Subcutaneous abdominal adipose tissue (tissue), 5 donors: ENCODE results near the gene MRM2.

Experiments
- H3K27ac ChIP-seq: one replicate; pipeline ENCODE4 v1.7.0; 2013; ENCODE audit warnings: low read depth, mild to moderate bottlenecking, inconsistent platforms, low read length, moderate library complexity
- H3K27me3 ChIP-seq, 5 donors: one replicate each; pipeline ENCODE4 v1.7.0; 2013; ENCODE audit warnings: low read length in 5 of 5, inconsistent platforms in 1 of 5; ENCODE audit not compliant: control insufficient read depth in 5 of 5, insufficient read depth in 4 of 5
- H3K36me3 ChIP-seq, 5 donors: one replicate each; pipeline ENCODE4 v1.7.0; 2013; ENCODE audit warnings: low read length in 5 of 5; ENCODE audit not compliant: control insufficient read depth in 5 of 5, insufficient read depth in 5 of 5
- H3K4me1 ChIP-seq, 5 donors: one replicate each; pipeline ENCODE4 v1.7.0; 2013; ENCODE audit warnings: low read length in 5 of 5, mild to moderate bottlenecking in 3 of 5, moderate library complexity in 1 of 5; ENCODE audit not compliant: control insufficient read depth in 5 of 5, insufficient read depth in 5 of 5
- H3K4me3 ChIP-seq, 5 donors: one replicate each; pipeline ENCODE4 v1.7.0; 2013; ENCODE audit warnings: low read length in 5 of 5, low read depth in 1 of 5
- H3K9ac ChIP-seq, 5 donors: one replicate each; pipeline ENCODE4 v1.7.0; 2013; ENCODE audit warnings: low read length in 5 of 5, mild to moderate bottlenecking in 4 of 5, moderate library complexity in 3 of 5
- H3K9me3 ChIP-seq, 5 donors: one replicate each; pipeline ENCODE4 v1.7.0; 2013; ENCODE audit warnings: low read length in 5 of 5; ENCODE audit not compliant: control insufficient read depth in 5 of 5
- donor health status: healthy.
- donor health status: healthy.
- donor health status: healthy.
- donor health status: healthy.
- donor health status: healthy.

Gene MRM2

GRCh38 chr7:2280424-2280823 is 38.4 kb upstream of the MRM2 start:
- Histone ChIP-seq H3K9ac (no peak overlapping the region), H3K9me3 (no peaks in the 10 kb centered on the region), H3K27ac (no peak overlapping the region), H3K4me1 (peaks cover 0 to 10% (median 7%) of the 10 kb centered on the region in 5 donors), H3K27me3 (no peaks in the 10 kb centered on the region), H3K4me3 (no peak overlapping the region), H3K36me3 (peaks cover 0 to 20% (median 11%) of the 10 kb centered on the region in 5 donors)

DNA sequence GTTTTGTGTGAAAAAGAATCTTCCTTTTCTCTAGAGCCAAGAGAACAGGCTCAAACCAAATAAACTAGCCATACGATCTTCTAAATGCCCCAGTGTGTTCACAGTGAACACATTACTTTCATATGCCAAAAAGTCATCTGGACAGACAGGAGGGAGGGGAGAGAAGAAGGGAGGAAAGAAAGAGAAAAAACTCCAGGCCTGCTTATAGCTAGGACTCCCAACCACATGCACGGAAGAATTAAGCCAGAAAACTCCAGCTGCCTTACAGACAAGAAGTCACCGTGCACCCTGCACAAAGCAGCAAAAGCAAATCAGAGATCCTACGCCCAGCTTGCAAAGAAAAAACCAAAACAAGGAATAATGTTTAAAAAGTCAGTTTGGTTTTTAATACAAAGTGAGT is 37.9 kb upstream of the MRM2 start:
- H3K4me1 ChIP-seq: peaks cover 0 to 10% (median 7%) of the 10 kb centered on the region in 5 donors
- H3K27ac ChIP-seq: no peak overlapping the region
- H3K9ac ChIP-seq: no peak overlapping the region
- H3K9me3 ChIP-seq: no peaks in the 10 kb centered on the region
- no peak overlapping the region for H3K4me3 ChIP-seq
- H3K27me3 ChIP-seq: no peaks in the 10 kb centered on the region
- H3K36me3 ChIP-seq: peaks cover 0 to 25% (median 13%) of the 10 kb centered on the region in 5 donors

DNA sequence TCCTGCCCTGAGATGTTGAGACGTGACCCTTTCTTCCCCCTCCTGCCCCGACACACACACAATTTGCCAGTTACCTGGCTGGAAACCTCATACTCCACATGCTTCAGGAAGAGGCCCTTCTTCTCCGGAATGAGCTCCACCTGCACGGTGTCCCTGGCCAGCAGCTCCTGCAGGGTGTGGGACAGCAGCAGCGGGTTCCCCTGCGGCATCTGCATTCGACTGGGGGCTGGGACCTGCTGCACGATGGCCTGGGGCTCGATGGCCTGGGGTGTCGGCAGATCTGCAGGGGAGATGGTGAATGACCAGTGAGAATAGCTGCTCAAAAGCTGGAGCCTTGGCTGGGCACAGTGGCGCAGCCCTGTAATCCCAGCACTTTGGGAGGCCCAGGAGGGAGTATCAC is 36.0 kb upstream of the MRM2 start:
- no peaks in the 10 kb centered on the region for H3K9me3 ChIP-seq
- peaks cover 0 to 10% (median 7%) of the 10 kb centered on the region in 5 donors for H3K4me1 ChIP-seq
- H3K4me3 ChIP-seq: no peak overlapping the region
- H3K27me3 ChIP-seq: no peaks in the 10 kb centered on the region
- H3K27ac ChIP-seq: no peak overlapping the region
- no peak overlapping the region for H3K9ac ChIP-seq
- peaks cover 0 to 37% (median 24%) of the 10 kb centered on the region in 5 donors for H3K36me3 ChIP-seq

DNA sequence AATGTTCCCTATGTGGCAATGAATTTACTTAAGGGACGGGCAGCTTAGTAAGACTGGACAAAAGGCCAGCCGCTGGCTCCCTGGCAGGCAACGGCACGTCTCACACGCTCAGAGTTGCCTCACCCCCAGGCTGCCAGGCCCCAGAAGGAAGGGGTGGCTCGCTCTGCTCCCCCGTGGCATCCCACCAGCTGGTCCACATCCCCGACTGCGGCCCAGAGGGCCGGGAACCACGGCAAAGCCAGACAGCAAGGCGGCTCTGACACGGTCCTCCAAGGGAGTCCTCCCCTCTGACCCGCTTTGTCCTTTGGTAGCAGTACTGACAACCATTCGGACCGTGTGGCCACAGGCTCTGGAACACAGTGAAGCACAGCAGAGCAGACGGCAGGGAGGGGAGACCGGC is 34.1 kb upstream of the MRM2 start:
- H3K4me1 ChIP-seq: peaks cover 0 to 6% (median 0%) of the 10 kb centered on the region in 5 donors

GRCh38 chr7:2275101-2275500 is 33.1 kb upstream of the MRM2 start:
- H3K9ac ChIP-seq: no peak overlapping the region

More for the DNA sequence above, 34.1 kb upstream of the MRM2 start:
- no peak overlapping the region for H3K4me3 ChIP-seq
- no peaks in the 10 kb centered on the region for H3K27me3 ChIP-seq
- H3K36me3 ChIP-seq: peaks cover 0 to 49% (median 33%) of the 10 kb centered on the region in 5 donors
- no peak overlapping the region for H3K27ac ChIP-seq
- H3K9me3 ChIP-seq: no peaks in the 10 kb centered on the region
- H3K9ac ChIP-seq: no peak overlapping the region

GRCh38 chr7:2274666-2275065 is 32.7 kb upstream of the MRM2 start:
- Histone ChIP-seq H3K4me3 (no peak overlapping the region), H3K36me3 (peaks cover 0 to 63% (median 39%) of the 10 kb centered on the region in 5 donors), H3K4me1 (peaks cover 0 to 20% (median 0%) of the 10 kb centered on the region in 5 donors), H3K27me3 (no peaks in the 10 kb centered on the region), H3K9me3 (no peaks in the 10 kb centered on the region), H3K9ac (no peak overlapping the region), H3K27ac (no peak overlapping the region)

More at GRCh38 chr7:2275101-2275500, 33.1 kb upstream of the MRM2 start:
- H3K27ac ChIP-seq: no peak overlapping the region
- H3K36me3 ChIP-seq: peaks cover 0 to 59% (median 39%) of the 10 kb centered on the region in 5 donors
- H3K4me3 ChIP-seq: no peak overlapping the region
- H3K9me3 ChIP-seq: no peaks in the 10 kb centered on the region
- peaks cover 0 to 16% (median 0%) of the 10 kb centered on the region in 5 donors for H3K4me1 ChIP-seq
- no peaks in the 10 kb centered on the region for H3K27me3 ChIP-seq

- Histone ChIP-seq H3K27ac (no peak overlapping the region), H3K27me3 (no peaks in the 10 kb centered on the region), H3K4me1 (peaks cover 0 to 23% (median 0%) of the 10 kb centered on the region in 5 donors), H3K9ac (no peak overlapping the region), H3K9me3 (no peaks in the 10 kb centered on the region), H3K4me3 (no peak overlapping the region), H3K36me3 (peaks cover 0 to 65% (median 39%) of the 10 kb centered on the region in 5 donors)
Measured at GRCh38 chr7:2273866-2274265, 31.9 kb upstream of the MRM2 start.

- H3K4me1 ChIP-seq: peaks cover 0 to 23% (median 0%) of the 10 kb centered on the region in 5 donors
- no peak overlapping the region for H3K9ac ChIP-seq
- no peak overlapping the region for H3K27ac ChIP-seq
- no peaks in the 10 kb centered on the region for H3K9me3 ChIP-seq
- H3K27me3 ChIP-seq: no peaks in the 10 kb centered on the region
- H3K36me3 ChIP-seq: peaks cover 0 to 57% (median 34%) of the 10 kb centered on the region in 5 donors
- no peak overlapping the region for H3K4me3 ChIP-seq
Measured at GRCh38 chr7:2272031-2272430, 30.0 kb upstream of the MRM2 start.

- no peaks in the 10 kb centered on the region for H3K9me3 ChIP-seq
- no peak overlapping the region for H3K4me3 ChIP-seq
- no peaks in the 10 kb centered on the region for H3K27me3 ChIP-seq
- no peak overlapping the region for H3K27ac ChIP-seq
- H3K4me1 ChIP-seq: peaks cover 0 to 23% (median 0%) of the 10 kb centered on the region in 5 donors
- H3K9ac ChIP-seq: no peak overlapping the region
- H3K36me3 ChIP-seq: peaks cover 0 to 51% (median 31%) of the 10 kb centered on the region in 5 donors
Measured at GRCh38 chr7:2271273-2272026, 29.4 kb upstream of the MRM2 start.

- Histone ChIP-seq H3K36me3 (peaks cover 0 to 45% (median 28%) of the 10 kb centered on the region in 5 donors), H3K4me1 (peaks cover 0 to 23% (median 0%) of the 10 kb centered on the region in 5 donors), H3K9me3 (no peaks in the 10 kb centered on the region), H3K9ac (no peak overlapping the region), H3K27me3 (no peaks in the 10 kb centered on the region), H3K27ac (no peak overlapping the region), H3K4me3 (no peak overlapping the region)
Measured at GRCh38 chr7:2270495-2270894, 28.5 kb upstream of the MRM2 start.
